Right atrium auricular region (tissue), 2 donors: ENCODE results near the gene DYNC1H1. TPM values are rescaled to one million over a fixed set of nuclear protein-coding genes. Genes with fewer than 3 reads are reported as not detected.

Experiments
- DNase-seq: peaks from one replicate; pipeline ENCODE4 v3.0.0-alpha.2; 2019; ENCODE audit warnings: low spot score
- H3K27ac ChIP-seq, 2 donors: fragments of 200-600 bp; sonication (generic); 1 replicate in 1 of 2; 2 replicates in 1 of 2; pipeline ENCODE4 v1.5.1; 2016 to 2019
- H3K27me3 ChIP-seq, 2 donors: fragments of 200-600 bp; sonication (generic); one replicate each; pipeline versions ENCODE4 v1.5.1 to v1.6.0; 2017 to 2019
- H3K36me3 ChIP-seq: fragments of 200-600 bp; sonication (generic); one replicate; pipeline ENCODE4 v1.5.1; 2016
- H3K4me1 ChIP-seq, 2 donors: fragments of 200-600 bp; sonication (generic); one replicate each; pipeline versions ENCODE4 v1.5.1 to v1.6.0; 2017 to 2019
- H3K4me3 ChIP-seq, 2 donors: fragments of 200-600 bp; sonication (generic); 1 replicate in 1 of 2; 2 replicates in 1 of 2; pipeline ENCODE4 v1.5.1; 2017 to 2019; ENCODE audit warnings: mild to moderate bottlenecking in 1 of 2, moderate library complexity in 1 of 2
- H3K9me3 ChIP-seq, 2 donors: fragments of 200-600 bp; sonication (generic); one replicate each; pipeline ENCODE4 v1.5.1; 2019
- total RNA-seq, 2 donors: library from RNA; depleted of rRNA; stranded (reverse); fragments of >200 nt; gene quantifications; one replicate each; pipeline ENCODE4 v1.1.0, GENCODE V29; 2016
- TF ChIP-seq, protein P1 (sequence below), 2 donors: fragments of 200-600 bp; sonication (generic); IDR thresholded peaks; one replicate each; pipeline ENCODE4 v1.5.1; 2019; ENCODE audit warnings: antibody characterized with exemption in 2 of 2

DYNC1H1 gene
- total RNA-seq, 2 donors from 2014 or later = 388 to 445 TPM

DNA sequence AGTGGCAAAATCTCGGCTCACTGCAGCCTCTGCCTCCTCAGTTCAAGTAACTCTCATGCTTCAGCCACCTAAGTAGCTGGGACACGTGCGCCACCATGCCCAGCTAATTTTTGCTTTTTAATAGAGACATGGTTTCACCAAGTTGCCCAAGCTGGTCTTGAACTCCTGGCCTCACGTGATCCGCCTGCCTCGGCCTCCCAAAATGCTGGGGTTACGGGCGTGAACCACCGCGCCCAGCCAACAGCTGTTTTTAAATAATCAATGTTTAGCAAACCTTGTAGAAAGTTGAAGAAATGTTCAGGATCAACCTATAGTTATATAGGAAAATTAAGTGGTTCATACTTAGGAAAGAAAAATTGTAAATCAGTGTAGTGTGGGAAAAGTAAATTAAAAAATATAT, 128.4 kb downstream of the DYNC1H1 start:
- TF ChIP-seq, protein P1, sequence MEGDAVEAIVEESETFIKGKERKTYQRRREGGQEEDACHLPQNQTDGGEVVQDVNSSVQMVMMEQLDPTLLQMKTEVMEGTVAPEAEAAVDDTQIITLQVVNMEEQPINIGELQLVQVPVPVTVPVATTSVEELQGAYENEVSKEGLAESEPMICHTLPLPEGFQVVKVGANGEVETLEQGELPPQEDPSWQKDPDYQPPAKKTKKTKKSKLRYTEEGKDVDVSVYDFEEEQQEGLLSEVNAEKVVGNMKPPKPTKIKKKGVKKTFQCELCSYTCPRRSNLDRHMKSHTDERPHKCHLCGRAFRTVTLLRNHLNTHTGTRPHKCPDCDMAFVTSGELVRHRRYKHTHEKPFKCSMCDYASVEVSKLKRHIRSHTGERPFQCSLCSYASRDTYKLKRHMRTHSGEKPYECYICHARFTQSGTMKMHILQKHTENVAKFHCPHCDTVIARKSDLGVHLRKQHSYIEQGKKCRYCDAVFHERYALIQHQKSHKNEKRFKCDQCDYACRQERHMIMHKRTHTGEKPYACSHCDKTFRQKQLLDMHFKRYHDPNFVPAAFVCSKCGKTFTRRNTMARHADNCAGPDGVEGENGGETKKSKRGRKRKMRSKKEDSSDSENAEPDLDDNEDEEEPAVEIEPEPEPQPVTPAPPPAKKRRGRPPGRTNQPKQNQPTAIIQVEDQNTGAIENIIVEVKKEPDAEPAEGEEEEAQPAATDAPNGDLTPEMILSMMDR (IDR thresholded peaks at IDR 0.05) = no peak
- H3K4me1 ChIP-seq = peaks cover 0 to 13% of the 10 kb centered on the region in 2 donors
- H3K9me3 ChIP-seq = no peaks in the 10 kb centered on the region
- no peaks in the 10 kb centered on the region for H3K36me3 ChIP-seq
- no peaks in the 10 kb centered on the region for H3K27me3 ChIP-seq
- H3K27ac ChIP-seq = no peak overlapping the region
- H3K4me3 ChIP-seq = no peak overlapping the region
- no peak for DNase-seq

DNA sequence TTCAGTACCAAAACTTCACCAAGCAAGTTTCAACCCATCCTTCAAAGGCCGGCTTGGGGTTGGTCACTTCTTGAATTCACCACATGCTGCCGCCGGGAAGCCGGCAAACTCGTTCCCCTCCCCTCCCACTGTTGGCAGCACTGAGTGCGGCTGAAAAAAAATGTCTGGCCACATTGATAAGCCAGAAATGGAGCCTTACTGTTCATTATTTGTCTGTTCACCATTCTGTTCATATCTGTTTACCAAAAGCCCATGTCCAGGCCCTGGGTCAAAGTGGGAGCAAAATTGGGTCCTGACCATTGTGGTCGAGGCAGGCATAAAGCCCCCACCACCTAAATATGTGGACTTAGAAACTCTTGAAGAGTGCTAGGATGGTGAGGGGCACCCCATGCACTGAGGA, 129.7 kb downstream of the DYNC1H1 start:
- TF ChIP-seq, protein P1 (IDR thresholded peaks at IDR 0.05) = no peak
- no peak overlapping the region for H3K27ac ChIP-seq
- no peaks in the 10 kb centered on the region for H3K9me3 ChIP-seq
- no peak for DNase-seq
- H3K4me1 ChIP-seq = peaks cover 0 to 4% of the 10 kb centered on the region in 2 donors
- no peaks in the 10 kb centered on the region for H3K27me3 ChIP-seq
- no peak overlapping the region for H3K4me3 ChIP-seq
- no peaks in the 10 kb centered on the region for H3K36me3 ChIP-seq

DNA sequence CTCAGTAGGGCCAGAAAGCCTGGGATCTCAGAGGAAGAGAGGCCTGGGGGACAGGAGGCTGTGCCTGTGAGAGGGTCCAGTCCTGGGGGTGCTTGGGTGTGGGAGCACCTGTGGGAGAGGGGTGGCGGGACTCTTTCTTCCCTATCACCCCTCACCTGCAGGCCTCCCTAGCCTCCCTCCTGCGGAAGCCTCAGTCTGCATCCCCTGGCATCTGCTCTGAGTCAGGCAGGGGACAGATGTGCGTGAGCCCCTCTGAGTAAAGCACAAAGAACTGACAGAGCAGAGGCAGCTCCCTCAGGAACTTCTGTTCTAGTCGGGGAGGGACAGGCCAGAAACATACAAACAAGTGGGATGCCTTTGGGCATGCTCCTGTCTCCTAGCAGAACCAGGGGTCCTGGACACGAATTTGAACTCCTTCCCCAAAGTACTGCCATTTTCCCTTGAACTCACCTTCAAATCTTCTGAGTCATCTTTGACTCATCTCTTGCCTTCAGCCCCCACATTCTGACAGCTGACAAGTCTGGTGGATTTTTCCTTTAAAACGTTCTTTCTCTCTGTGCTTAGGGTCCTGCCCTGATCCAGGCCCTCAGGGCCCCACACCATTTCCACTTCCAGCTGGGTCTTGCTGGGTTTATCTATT, 131.0 kb downstream of the DYNC1H1 start:
- no peak overlapping the region for H3K27ac ChIP-seq
- DNase-seq = no peak
- H3K27me3 ChIP-seq = no peaks in the 10 kb centered on the region
- TF ChIP-seq, protein P1 (IDR thresholded peaks at IDR 0.05) = no peak
- no peak overlapping the region for H3K4me3 ChIP-seq
- H3K9me3 ChIP-seq = no peaks in the 10 kb centered on the region
- H3K36me3 ChIP-seq = no peaks in the 10 kb centered on the region
- peaks cover 0 to 4% of the 10 kb centered on the region in 2 donors for H3K4me1 ChIP-seq

DNA sequence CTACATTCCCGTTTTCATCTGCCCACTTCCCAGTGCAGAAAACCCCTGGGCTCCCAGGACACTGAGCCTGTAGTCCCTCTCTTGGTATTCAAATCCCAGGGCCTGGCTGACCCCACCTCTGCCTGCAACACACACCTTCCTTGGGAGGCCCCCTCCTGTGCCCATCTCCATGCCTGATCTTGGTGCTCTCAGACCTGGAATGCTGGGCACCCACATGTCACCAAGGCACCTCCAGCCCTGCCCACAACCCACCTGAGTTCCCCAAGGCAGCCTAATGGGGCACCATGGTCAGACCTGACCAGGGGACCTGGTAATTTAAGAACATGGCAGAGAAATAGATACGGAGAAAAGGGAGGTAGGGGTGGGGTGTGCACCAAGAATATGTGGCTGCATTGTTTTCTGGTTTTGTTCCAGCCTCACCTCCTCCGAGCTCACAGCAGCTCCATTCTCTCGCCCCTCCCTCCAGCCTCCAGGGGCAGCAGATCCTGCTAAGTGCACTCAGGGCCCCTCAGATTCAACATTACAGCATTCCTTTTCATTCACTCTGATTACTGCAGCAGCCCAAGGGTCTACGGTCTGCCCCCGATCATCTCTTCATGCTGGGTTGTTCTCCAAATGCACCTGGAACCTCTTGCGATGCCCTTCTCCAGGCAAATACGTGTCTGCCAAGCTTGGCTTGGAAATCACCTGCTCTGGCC, 131.6 kb downstream of the DYNC1H1 start:
- no peak overlapping the region for H3K4me3 ChIP-seq
- DNase-seq = no peak
- H3K27ac ChIP-seq = no peak overlapping the region
- TF ChIP-seq, protein P1 (IDR thresholded peaks at IDR 0.05) = no peak
- peaks cover 0 to 4% of the 10 kb centered on the region in 2 donors for H3K4me1 ChIP-seq
- H3K36me3 ChIP-seq = no peaks in the 10 kb centered on the region
- no peaks in the 10 kb centered on the region for H3K27me3 ChIP-seq
- no peaks in the 10 kb centered on the region for H3K9me3 ChIP-seq

DNA sequence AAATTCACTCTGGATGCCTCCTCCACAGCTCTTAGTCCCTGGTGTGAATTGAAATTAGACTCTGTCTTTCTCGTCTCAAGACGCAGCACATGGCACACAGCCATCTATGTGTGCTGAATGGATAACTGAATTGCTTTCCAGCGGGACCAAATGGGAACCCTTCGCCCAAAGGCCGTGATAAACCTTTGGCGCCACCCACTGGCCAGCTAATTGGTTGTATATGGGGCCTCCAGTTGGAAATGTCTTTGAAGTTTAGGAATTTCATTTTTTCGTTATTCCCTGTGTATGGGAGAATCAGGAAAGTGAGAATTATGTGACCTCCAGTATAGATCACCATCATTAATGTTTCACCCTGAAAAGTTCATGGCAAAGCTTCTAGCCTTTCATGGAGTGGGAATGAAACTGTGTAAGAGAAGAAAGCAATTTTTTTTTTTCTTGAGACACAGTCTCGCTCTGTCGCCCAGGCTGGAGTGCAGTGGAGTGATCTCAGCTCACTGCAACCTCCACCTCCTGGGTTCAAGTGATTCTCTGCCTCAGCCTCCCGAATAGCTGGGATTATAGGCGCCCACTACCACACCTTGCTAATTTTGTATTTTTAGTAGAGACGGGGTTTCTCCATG, 132.3 kb downstream of the DYNC1H1 start:
- H3K4me1 ChIP-seq = peaks cover 0 to 4% of the 10 kb centered on the region in 2 donors
- DNase-seq = peak; percentile 88
- TF ChIP-seq, protein P1 (IDR thresholded peaks at IDR 0.05) = peak; percentile 57 to 87
- no peaks in the 10 kb centered on the region for H3K27me3 ChIP-seq
- no peak overlapping the region for H3K4me3 ChIP-seq
- no peaks in the 10 kb centered on the region for H3K9me3 ChIP-seq
- H3K27ac ChIP-seq = no peak overlapping the region
- no peaks in the 10 kb centered on the region for H3K36me3 ChIP-seq
